ENCODE data around the gene LRP5.
"Not testable (repeated sequence)": the region's sequence is repeated elsewhere in the genome, so short reads cannot be mapped to it uniquely, and the experiment has no call there.

LRP5 gene

GRCh38 chr11:68446046-68446725, 133.8 kb downstream of the LRP5 start:
- DNase-seq = no peak

- no peak for DNase-seq
Observed at GRCh38 chr11:68447015-68447801, 134.8 kb downstream of the LRP5 start.

GRCh38 chr11:68447914-68448313, 135.5 kb downstream of the LRP5 start:
- DNase-seq = not testable (repeated sequence)

GRCh38 chr11:68448604-68449011, 136.2 kb downstream of the LRP5 start:
- DNase-seq = no peak

- DNase-seq = no peak
Observed at GRCh38 chr11:68449951-68450350, 137.6 kb downstream of the LRP5 start.

- no peak for DNase-seq
Observed at GRCh38 chr11:68450711-68451110, 138.3 kb downstream of the LRP5 start.

- DNase-seq = no peak
Observed at GRCh38 chr11:68454767-68455166, 142.4 kb downstream of the LRP5 start.

- no peak for DNase-seq
Observed at GRCh38 chr11:68455485-68455884, 143.1 kb downstream of the LRP5 start.

- DNase-seq = no peak
Observed at GRCh38 chr11:68457216-68457897, 145.0 kb downstream of the LRP5 start.

- DNase-seq = no peak
Observed at GRCh38 chr11:68457898-68458249, 145.5 kb downstream of the LRP5 start.

- DNase-seq = not testable (repeated sequence)
Observed at GRCh38 chr11:68458340-68458739, 145.9 kb downstream of the LRP5 start.

GRCh38 chr11:68459886-68460740, 147.7 kb downstream of the LRP5 start:
- DNase-seq = peak; percentile 64

GRCh38 chr11:68460741-68461574, 148.6 kb downstream of the LRP5 start, which contains the start of gene PPP6R3:
TSS of gene PPP6R3 (plus strand) at chr11:68460752. CDS start at chr11:68537665, 76,913 bp downstream.
- peak; percentile 71 for DNase-seq

- DNase-seq = no peak
Observed at GRCh38 chr11:68461575-68461917, 149.2 kb downstream of the LRP5 start.

- no peak for DNase-seq
Observed at GRCh38 chr11:68463714-68464113, 151.3 kb downstream of the LRP5 start.

- no peak for DNase-seq
Observed at GRCh38 chr11:68467201-68467834, 154.9 kb downstream of the LRP5 start.

- DNase-seq = no peak
Observed at GRCh38 chr11:68468217-68468828, 155.9 kb downstream of the LRP5 start.

GRCh38 chr11:68469122-68469521, 156.7 kb downstream of the LRP5 start:
- no peak for DNase-seq

- no peak for DNase-seq
Observed at GRCh38 chr11:68469642-68470041, 157.3 kb downstream of the LRP5 start.

- no peak for DNase-seq
Observed at GRCh38 chr11:68470304-68470811, 158.0 kb downstream of the LRP5 start.

Data from cortex of kidney (tissue), 1 donor.